Choroid plexus epithelial cell (primary cell): Measurements from ENCODE around the gene MRPL34.
"Not testable (repeated sequence)": the region's sequence is repeated elsewhere in the genome, so short reads cannot be mapped to it uniquely, and the experiment has no call there.

Experiments used
- DNase-seq: peaks from one replicate; pipeline ENCODE4 v3.0.0-alpha.2; 2010; ENCODE audit warnings: low read depth
- H3K4me3 ChIP-seq: 2 replicates; pipeline ENCODE4 v1.5.1; 2011; ENCODE audit warnings: low read depth, mild to moderate bottlenecking, control low read depth, low read length, moderate library complexity
- TF ChIP-seq, protein P1 (sequence below): conservative IDR thresholded peaks from 2 replicates; pipeline ENCODE4 v1.5.1; 2011; ENCODE audit warnings: low read depth, mild to moderate bottlenecking, control low read depth, inconsistent platforms, low read length, moderate library complexity

Gene MRPL34

DNA sequence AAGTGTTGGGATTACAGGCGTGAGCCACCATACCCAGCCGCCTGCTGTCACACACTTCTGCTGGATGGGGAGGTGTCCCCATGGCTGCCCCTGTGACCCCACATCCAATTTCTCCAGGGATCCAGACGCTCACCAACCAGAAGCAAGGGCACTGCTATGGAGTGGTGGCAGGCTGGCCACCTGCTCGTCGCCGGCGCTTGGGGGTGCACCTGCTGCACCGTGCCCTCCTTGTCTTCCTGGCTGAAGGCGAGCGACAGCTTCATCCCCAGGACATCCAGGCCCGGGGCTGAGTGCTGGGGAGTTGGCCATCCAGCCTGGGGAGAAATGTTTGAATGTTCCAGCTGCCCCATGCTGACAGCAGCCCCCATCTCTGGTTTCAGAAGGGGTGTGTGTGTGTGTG, 19.4 kb upstream of the MRPL34 start:
- no peak for DNase-seq
- TF ChIP-seq, protein P1, sequence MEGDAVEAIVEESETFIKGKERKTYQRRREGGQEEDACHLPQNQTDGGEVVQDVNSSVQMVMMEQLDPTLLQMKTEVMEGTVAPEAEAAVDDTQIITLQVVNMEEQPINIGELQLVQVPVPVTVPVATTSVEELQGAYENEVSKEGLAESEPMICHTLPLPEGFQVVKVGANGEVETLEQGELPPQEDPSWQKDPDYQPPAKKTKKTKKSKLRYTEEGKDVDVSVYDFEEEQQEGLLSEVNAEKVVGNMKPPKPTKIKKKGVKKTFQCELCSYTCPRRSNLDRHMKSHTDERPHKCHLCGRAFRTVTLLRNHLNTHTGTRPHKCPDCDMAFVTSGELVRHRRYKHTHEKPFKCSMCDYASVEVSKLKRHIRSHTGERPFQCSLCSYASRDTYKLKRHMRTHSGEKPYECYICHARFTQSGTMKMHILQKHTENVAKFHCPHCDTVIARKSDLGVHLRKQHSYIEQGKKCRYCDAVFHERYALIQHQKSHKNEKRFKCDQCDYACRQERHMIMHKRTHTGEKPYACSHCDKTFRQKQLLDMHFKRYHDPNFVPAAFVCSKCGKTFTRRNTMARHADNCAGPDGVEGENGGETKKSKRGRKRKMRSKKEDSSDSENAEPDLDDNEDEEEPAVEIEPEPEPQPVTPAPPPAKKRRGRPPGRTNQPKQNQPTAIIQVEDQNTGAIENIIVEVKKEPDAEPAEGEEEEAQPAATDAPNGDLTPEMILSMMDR = no peak
- no peak overlapping the region for H3K4me3 ChIP-seq

DNA sequence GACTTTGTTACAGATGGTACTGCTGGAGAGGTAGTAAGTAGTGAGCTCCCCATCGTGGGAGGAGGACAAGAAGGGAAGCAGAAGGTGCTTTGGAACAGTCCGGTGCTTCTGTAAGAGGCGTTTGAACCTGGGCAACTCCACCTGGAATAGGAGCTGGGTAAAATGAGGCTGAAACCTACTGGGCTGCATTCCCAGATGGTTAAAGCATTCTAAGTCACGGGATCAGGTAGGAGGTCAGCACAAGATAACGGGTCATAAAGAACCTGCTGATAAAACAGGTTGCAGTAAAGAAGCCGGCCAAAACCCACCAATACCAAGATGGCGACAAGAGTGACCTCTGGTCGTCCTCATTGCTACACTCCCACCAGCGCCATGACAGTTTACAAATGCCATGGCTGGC, 18.9 kb upstream of the MRPL34 start:
- no peak overlapping the region for H3K4me3 ChIP-seq
- DNase-seq = no peak
- TF ChIP-seq, protein P1 = no peak

DNA sequence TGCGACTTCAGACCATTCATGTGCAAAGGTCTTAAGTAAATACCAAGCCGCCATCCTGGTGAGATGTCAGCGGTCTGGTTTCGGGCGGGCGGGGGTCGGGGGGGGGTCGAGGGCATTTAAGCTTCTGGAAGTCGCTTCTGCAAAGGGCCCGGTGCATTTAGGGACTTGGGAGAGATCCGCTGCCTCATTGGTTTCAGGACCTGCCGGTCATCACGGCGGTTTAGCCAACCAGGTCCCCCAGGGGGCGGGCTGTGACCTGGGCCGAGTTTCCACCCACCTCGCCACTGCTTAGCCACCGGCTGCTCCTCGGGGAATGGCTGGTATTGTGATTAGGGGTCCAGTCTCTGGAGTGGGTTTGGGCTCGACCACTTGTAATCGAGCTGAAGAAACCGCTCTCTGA, 16.2 kb upstream of the MRPL34 start:
- peak; percentile 95 for DNase-seq
- TF ChIP-seq, protein P1 = no peak
- peak overlapping the region; percentile 46 for H3K4me3 ChIP-seq

DNA sequence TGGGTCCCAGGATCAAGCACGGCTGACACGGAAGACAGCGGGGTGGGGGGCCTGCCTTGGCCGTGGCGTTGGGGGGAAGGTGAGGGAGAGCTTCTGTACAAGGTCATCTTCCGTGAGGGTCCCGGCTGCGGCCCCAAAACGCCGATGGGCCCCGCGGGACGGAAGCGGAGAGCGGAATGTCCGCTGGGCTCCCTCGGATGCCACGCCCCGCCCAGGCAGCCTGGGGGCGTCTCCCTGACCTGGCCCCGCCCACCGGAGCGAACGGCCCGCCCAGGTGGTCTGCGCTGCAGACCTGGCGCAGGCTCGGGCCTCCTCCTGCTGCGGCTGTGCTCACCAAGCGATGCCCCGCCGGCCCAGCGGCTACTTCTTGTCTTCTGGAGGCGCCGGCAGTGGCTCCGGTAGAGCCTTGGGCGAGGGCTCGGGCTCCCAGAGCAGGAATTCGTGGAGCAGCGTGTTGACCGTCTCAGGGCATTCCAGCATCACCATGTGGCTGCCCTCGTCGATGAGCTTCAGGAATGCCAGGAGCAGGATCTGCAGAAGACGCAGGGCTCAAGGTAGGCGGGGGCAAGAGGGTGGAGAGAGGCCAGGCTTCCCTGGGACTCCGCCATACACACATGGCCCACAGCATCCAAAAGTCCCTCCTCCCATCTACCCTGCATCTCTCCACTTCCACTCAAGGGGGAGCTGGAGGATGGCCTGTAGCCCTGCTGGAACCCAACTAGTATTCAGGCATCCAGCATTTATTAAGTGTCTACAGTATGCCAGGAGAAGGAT, 13.2 kb upstream of the MRPL34 start:
- peak overlapping the region; percentile 66 for H3K4me3 ChIP-seq
- TF ChIP-seq, protein P1 = peak; percentile 88
- peak; percentile 93 for DNase-seq

DNA sequence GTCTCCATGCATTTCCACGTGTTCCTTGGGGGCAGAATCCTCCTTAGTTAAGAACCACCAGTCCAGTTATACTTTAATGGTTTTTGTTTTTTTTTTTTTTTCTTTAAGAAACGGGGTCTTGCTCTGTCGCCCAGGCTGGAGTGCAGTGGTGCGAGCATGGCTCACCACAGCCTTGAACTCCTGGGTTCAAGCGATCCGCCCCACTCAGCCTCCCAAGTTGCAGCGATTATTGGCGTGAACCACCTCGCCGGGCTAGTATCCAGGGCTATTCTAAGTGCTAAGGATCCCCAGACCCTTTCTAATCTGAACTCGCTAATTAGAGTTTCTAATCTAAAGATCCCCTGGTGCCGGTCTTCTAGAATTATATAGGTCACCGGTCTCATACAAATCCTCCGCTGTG, 12.1 kb upstream of the MRPL34 start:
- TF ChIP-seq, protein P1 = no peak
- no peak for DNase-seq
- no peak overlapping the region for H3K4me3 ChIP-seq

DNA sequence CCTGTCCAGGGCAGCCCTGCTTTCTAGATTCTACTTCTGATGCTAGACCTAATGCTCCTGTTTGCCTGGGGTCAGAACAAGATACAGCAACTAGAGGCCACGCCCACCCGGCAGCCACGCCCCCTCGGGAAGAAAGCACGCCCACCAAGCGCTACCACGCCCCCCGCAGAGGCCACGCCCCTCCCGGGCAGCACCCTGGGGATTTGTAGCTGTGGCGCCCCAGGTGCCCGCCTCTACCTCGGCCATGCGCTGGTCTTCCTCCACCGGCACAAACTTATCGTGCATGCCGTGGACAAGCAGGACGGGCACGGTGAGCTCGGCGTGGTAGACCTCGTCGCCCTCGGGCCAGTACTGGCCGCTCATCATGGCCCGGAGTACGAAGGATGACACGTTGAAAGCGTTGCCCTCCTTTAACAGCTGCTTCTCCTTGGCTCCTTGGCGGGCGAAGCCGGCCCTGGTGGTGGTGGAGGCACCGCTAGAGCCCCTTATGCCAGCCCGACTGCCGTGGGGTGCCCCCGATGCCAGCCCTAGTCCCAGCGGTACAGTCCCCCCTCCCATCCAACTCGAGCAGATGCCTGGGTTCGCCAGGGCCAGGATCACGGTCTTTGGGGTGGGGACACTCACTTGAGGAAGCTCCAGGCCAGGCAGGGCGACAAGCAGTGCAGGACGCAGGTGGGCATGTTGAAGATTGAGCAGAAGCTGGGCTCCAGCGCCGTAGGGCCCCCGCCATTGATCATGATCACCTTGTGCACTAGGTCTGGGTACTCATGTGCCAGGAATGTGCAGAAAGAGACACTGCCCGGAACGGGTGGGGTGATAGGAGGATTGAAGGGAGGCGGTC, 11.4 kb upstream of the MRPL34 start:
- H3K4me3 ChIP-seq = no peak overlapping the region
- TF ChIP-seq, protein P1 = no peak
- DNase-seq = no peak

DNA sequence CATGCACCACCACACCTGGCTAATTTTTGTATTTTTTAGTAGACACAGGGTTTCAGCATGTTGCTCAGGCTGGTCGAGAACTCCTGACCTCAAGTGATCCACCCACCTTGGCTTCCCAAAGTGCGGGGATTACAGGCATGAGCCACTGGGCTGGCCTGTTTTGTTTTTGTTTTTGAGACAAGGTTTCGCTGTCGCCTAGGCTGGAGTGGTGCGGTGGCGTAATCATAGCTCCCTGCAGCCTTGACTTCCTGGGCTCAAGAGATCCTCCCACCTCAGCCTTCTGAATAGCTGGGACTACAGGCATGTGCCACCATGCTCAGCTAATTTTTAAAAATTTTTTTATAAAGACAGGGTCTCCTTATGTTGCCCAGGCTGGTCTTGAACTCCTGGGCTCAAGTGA, 10.1 kb upstream of the MRPL34 start:
- not testable (repeated sequence) for H3K4me3 ChIP-seq, DNase-seq
